Trophoblast cell (in vitro differentiated cells and primary cell): Measurements from ENCODE around the gene SFI1.

Experiments
- DNase-seq, 2 donors: peaks; one replicate each; pipeline ENCODE4 v3.0.0-alpha.2; 2016
- H2AFZ ChIP-seq: 2 replicates; pipeline ENCODE4 v1.6.1; 2013; ENCODE audit warnings: low read length, moderate library complexity, mild to moderate bottlenecking; ENCODE audit not compliant: insufficient read depth, poor library complexity
- H2AK5ac ChIP-seq: 2 replicates; pipeline ENCODE4 v1.6.1; 2013; ENCODE audit warnings: mild to moderate bottlenecking, low read length
- H2BK120ac ChIP-seq: 2 replicates; pipeline ENCODE4 v1.6.1; 2013; ENCODE audit warnings: low read length, mild to moderate bottlenecking, moderate library complexity; ENCODE audit not compliant: insufficient read depth, poor library complexity
- H2BK12ac ChIP-seq: 2 replicates; pipeline ENCODE4 v1.6.1; 2013; ENCODE audit warnings: mild to moderate bottlenecking, low read length, moderate library complexity
- H2BK5ac ChIP-seq: 2 replicates; pipeline ENCODE4 v1.6.1; 2013; ENCODE audit warnings: low read length, low read depth, moderate library complexity, mild to moderate bottlenecking; ENCODE audit not compliant: poor library complexity
- H3K14ac ChIP-seq: 2 replicates; pipeline ENCODE4 v1.6.1; 2013; ENCODE audit warnings: mild to moderate bottlenecking, low read length
- H3K18ac ChIP-seq: 2 replicates; pipeline ENCODE4 v1.6.1; 2013; ENCODE audit warnings: mild to moderate bottlenecking, low read length
- H3K23ac ChIP-seq: 2 replicates; pipeline ENCODE4 v1.6.1; 2013; ENCODE audit warnings: low read length
- H3K27ac ChIP-seq: 2 replicates; pipeline ENCODE4 v1.5.1; 2013; ENCODE audit warnings: low read depth, mild to moderate bottlenecking, inconsistent platforms, low read length, moderate library complexity
- H3K27me3 ChIP-seq: 2 replicates; pipeline ENCODE4 v1.6.1; 2013; ENCODE audit warnings: inconsistent platforms, mild to moderate bottlenecking, low read length, moderate library complexity; ENCODE audit not compliant: insufficient read depth
- H3K36me3 ChIP-seq, 2 experiments: 1 replicate in 1 of 2; 2 replicates in 1 of 2; pipeline ENCODE4 v1.6.1; 2013; ENCODE audit warnings: low read length in 2 of 2, mild to moderate bottlenecking in 2 of 2, moderate library complexity in 1 of 2; ENCODE audit not compliant: insufficient read depth in 2 of 2, control insufficient read depth in 1 of 2
- H3K4ac ChIP-seq: 2 replicates; pipeline ENCODE4 v1.6.1; 2013; ENCODE audit warnings: low read depth, mild to moderate bottlenecking, low read length, moderate library complexity
- H3K4me1 ChIP-seq, 2 experiments: 1 replicate in 1 of 2; 2 replicates in 1 of 2; pipeline ENCODE4 v1.6.1; 2013; ENCODE audit warnings: low read length in 2 of 2, mild to moderate bottlenecking in 2 of 2, moderate library complexity in 1 of 2; ENCODE audit not compliant: insufficient read depth in 2 of 2, control insufficient read depth in 1 of 2
- H3K4me2 ChIP-seq: 2 replicates; pipeline ENCODE4 v1.6.1; 2013; ENCODE audit warnings: inconsistent platforms, mild to moderate bottlenecking, low read length, moderate library complexity
- H3K4me3 ChIP-seq: 2 replicates; pipeline ENCODE4 v1.5.1; 2013; ENCODE audit warnings: mild to moderate bottlenecking, low read depth, low read length, inconsistent platforms
- H3K79me1 ChIP-seq: one replicate; pipeline ENCODE4 v1.6.1; 2013; ENCODE audit warnings: low read length
- H3K79me2 ChIP-seq: 2 replicates; pipeline ENCODE4 v1.6.1; 2013; ENCODE audit warnings: low read length, mild to moderate bottlenecking; ENCODE audit not compliant: control insufficient read depth, insufficient read depth, poor library complexity
- H3K9ac ChIP-seq: 2 replicates; pipeline ENCODE4 v1.6.1; 2013; ENCODE audit warnings: mild to moderate bottlenecking, low read length
- H3K9me3 ChIP-seq: 2 replicates; pipeline ENCODE4 v1.6.1; 2013; ENCODE audit warnings: low read depth, mild to moderate bottlenecking, control low read depth, inconsistent platforms, low read length; ENCODE audit not compliant: insufficient read depth
- H4K12ac ChIP-seq: 2 replicates; pipeline ENCODE4 v1.6.1; 2013; ENCODE audit warnings: low read depth, mild to moderate bottlenecking, low read length, moderate library complexity
- H4K8ac ChIP-seq: 2 replicates; pipeline ENCODE4 v1.6.1; 2013; ENCODE audit warnings: low read depth, mild to moderate bottlenecking, low read length, moderate library complexity
- H4K91ac ChIP-seq: one replicate; pipeline ENCODE4 v1.6.1; 2013; ENCODE audit warnings: low read depth, mild to moderate bottlenecking, low read length, moderate library complexity
- WGBS: extraction: QIAGEN DNeasy Blood & Tissue Kit; methylation state at CpG from one replicate; pipeline ENCODE4 v1.1.7; 2013; ENCODE audit warnings: missing lambda C conversion rate; ENCODE audit not compliant: insufficient read length, insufficient coverage; ENCODE audit errors: extremely low coverage; 5-methylcytosine and 5-hydroxymethylcytosine counted together

SFI1 gene

GRCh38 chr22:31567196-31567595 lies 70.9 kb downstream of the SFI1 start:
- Histone ChIP-seq H2BK12ac (no peak overlapping the region), H3K27ac (no peak overlapping the region), H4K12ac (no peak overlapping the region), H2BK5ac (no peak overlapping the region), H3K36me3 (no peaks in the 10 kb centered on the region), H3K79me2 (no peaks in the 10 kb centered on the region), H3K9ac (no peak overlapping the region), H4K91ac (no peak overlapping the region), H3K18ac (no peak overlapping the region), H3K14ac (no peak overlapping the region), H3K9me3 (no peaks in the 10 kb centered on the region), H3K4ac (no peak overlapping the region), H3K23ac (no peak overlapping the region), H3K4me2 (no peak overlapping the region), H3K79me1 (no peaks in the 10 kb centered on the region), H2AFZ (no peak overlapping the region), H3K27me3 (no peaks in the 10 kb centered on the region), H4K8ac (no peak overlapping the region), H2AK5ac (no peak overlapping the region), H2BK120ac (no peak overlapping the region), H3K4me1 (no peaks in the 10 kb centered on the region), H3K4me3 (no peak overlapping the region)
- DNase-seq: no peak
- WGBS: no CpG with 5 or more reads among the region's 1 CpG

GRCh38 chr22:31567702-31568101 lies 71.4 kb downstream of the SFI1 start:
- H3K18ac ChIP-seq: no peak overlapping the region
- no peaks in the 10 kb centered on the region for H3K4me1 ChIP-seq
- no peak overlapping the region for H4K91ac ChIP-seq
- no peaks in the 10 kb centered on the region for H3K36me3 ChIP-seq
- H3K79me2 ChIP-seq: no peaks in the 10 kb centered on the region
- no peak overlapping the region for H3K4me3 ChIP-seq
- WGBS: no CpG with 5 or more reads among the region's 2 CpGs
- no peak overlapping the region for H3K4me2 ChIP-seq
- no peaks in the 10 kb centered on the region for H3K27me3 ChIP-seq
- H3K27ac ChIP-seq: no peak overlapping the region
- no peak overlapping the region for H3K9ac ChIP-seq
- no peak overlapping the region for H2BK5ac ChIP-seq
- no peak overlapping the region for H4K12ac ChIP-seq
- no peak for DNase-seq
- H2BK12ac ChIP-seq: no peak overlapping the region
- no peaks in the 10 kb centered on the region for H3K9me3 ChIP-seq
- no peak overlapping the region for H2BK120ac ChIP-seq
- H2AK5ac ChIP-seq: no peak overlapping the region
- H3K4ac ChIP-seq: no peak overlapping the region
- no peak overlapping the region for H4K8ac ChIP-seq
- H3K14ac ChIP-seq: no peak overlapping the region
- H2AFZ ChIP-seq: no peak overlapping the region
- H3K23ac ChIP-seq: no peak overlapping the region
- H3K79me1 ChIP-seq: no peaks in the 10 kb centered on the region

GRCh38 chr22:31569126-31569525 lies 72.8 kb downstream of the SFI1 start:
- no peak overlapping the region for H4K8ac ChIP-seq
- H3K79me2 ChIP-seq: no peaks in the 10 kb centered on the region
- no peak overlapping the region for H3K18ac ChIP-seq
- no peak overlapping the region for H4K12ac ChIP-seq
- no peaks in the 10 kb centered on the region for H3K79me1 ChIP-seq
- H3K27ac ChIP-seq: no peak overlapping the region
- H3K4ac ChIP-seq: no peak overlapping the region
- no peak overlapping the region for H3K14ac ChIP-seq
- WGBS: no CpG with 5 or more reads among the region's 1 CpG
- no peaks in the 10 kb centered on the region for H3K4me1 ChIP-seq
- no peak overlapping the region for H4K91ac ChIP-seq
- H2AFZ ChIP-seq: no peak overlapping the region
- no peak overlapping the region for H3K4me3 ChIP-seq
- no peaks in the 10 kb centered on the region for H3K27me3 ChIP-seq
- no peaks in the 10 kb centered on the region for H3K36me3 ChIP-seq
- H3K4me2 ChIP-seq: no peak overlapping the region
- no peak for DNase-seq
- no peak overlapping the region for H2BK5ac ChIP-seq
- H2AK5ac ChIP-seq: no peak overlapping the region
- no peak overlapping the region for H3K9ac ChIP-seq
- no peak overlapping the region for H2BK12ac ChIP-seq
- H3K23ac ChIP-seq: no peak overlapping the region
- no peaks in the 10 kb centered on the region for H3K9me3 ChIP-seq
- H2BK120ac ChIP-seq: no peak overlapping the region

GRCh38 chr22:31572939-31573338 lies 76.6 kb downstream of the SFI1 start:
- H2AFZ ChIP-seq: no peak overlapping the region
- no peaks in the 10 kb centered on the region for H3K4me1 ChIP-seq
- no peaks in the 10 kb centered on the region for H3K79me2 ChIP-seq
- H2BK5ac ChIP-seq: no peak overlapping the region
- H3K79me1 ChIP-seq: no peaks in the 10 kb centered on the region
- no peak overlapping the region for H2BK12ac ChIP-seq
- no peak overlapping the region for H2AK5ac ChIP-seq
- H3K4me3 ChIP-seq: no peak overlapping the region
- H4K12ac ChIP-seq: no peak overlapping the region
- H4K91ac ChIP-seq: no peak overlapping the region
- no peak overlapping the region for H3K4me2 ChIP-seq
- no peak overlapping the region for H4K8ac ChIP-seq
- H3K27me3 ChIP-seq: no peaks in the 10 kb centered on the region
- no peak overlapping the region for H3K23ac ChIP-seq
- DNase-seq: no peak
- H3K36me3 ChIP-seq: peaks cover 0 to 3% of the 10 kb centered on the region in 2 experiments
- no peaks in the 10 kb centered on the region for H3K9me3 ChIP-seq
- WGBS: no CpG with 5 or more reads among the region's 5 CpGs
- no peak overlapping the region for H3K9ac ChIP-seq
- H2BK120ac ChIP-seq: no peak overlapping the region
- no peak overlapping the region for H3K14ac ChIP-seq
- H3K4ac ChIP-seq: no peak overlapping the region
- H3K27ac ChIP-seq: no peak overlapping the region
- no peak overlapping the region for H3K18ac ChIP-seq
